NCI-H510A treated with DMSO at 0.1 percent for 48 hours (cell line): ENCODE results near the gene TIMELESS.
"Not testable (repeated sequence)": the region's sequence is repeated elsewhere in the genome, so short reads cannot be mapped to it uniquely, and the experiment has no call there.

Experiments used
- DNase-seq: peaks from one replicate; lab custom pipeline; 2025; lab: John Stamatoyannopoulos, UW

Gene TIMELESS, protein sequence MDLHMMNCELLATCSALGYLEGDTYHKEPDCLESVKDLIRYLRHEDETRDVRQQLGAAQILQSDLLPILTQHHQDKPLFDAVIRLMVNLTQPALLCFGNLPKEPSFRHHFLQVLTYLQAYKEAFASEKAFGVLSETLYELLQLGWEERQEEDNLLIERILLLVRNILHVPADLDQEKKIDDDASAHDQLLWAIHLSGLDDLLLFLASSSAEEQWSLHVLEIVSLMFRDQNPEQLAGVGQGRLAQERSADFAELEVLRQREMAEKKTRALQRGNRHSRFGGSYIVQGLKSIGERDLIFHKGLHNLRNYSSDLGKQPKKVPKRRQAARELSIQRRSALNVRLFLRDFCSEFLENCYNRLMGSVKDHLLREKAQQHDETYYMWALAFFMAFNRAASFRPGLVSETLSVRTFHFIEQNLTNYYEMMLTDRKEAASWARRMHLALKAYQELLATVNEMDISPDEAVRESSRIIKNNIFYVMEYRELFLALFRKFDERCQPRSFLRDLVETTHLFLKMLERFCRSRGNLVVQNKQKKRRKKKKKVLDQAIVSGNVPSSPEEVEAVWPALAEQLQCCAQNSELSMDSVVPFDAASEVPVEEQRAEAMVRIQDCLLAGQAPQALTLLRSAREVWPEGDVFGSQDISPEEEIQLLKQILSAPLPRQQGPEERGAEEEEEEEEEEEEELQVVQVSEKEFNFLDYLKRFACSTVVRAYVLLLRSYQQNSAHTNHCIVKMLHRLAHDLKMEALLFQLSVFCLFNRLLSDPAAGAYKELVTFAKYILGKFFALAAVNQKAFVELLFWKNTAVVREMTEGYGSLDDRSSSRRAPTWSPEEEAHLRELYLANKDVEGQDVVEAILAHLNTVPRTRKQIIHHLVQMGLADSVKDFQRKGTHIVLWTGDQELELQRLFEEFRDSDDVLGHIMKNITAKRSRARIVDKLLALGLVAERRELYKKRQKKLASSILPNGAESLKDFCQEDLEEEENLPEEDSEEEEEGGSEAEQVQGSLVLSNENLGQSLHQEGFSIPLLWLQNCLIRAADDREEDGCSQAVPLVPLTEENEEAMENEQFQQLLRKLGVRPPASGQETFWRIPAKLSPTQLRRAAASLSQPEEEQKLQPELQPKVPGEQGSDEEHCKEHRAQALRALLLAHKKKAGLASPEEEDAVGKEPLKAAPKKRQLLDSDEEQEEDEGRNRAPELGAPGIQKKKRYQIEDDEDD

DNA sequence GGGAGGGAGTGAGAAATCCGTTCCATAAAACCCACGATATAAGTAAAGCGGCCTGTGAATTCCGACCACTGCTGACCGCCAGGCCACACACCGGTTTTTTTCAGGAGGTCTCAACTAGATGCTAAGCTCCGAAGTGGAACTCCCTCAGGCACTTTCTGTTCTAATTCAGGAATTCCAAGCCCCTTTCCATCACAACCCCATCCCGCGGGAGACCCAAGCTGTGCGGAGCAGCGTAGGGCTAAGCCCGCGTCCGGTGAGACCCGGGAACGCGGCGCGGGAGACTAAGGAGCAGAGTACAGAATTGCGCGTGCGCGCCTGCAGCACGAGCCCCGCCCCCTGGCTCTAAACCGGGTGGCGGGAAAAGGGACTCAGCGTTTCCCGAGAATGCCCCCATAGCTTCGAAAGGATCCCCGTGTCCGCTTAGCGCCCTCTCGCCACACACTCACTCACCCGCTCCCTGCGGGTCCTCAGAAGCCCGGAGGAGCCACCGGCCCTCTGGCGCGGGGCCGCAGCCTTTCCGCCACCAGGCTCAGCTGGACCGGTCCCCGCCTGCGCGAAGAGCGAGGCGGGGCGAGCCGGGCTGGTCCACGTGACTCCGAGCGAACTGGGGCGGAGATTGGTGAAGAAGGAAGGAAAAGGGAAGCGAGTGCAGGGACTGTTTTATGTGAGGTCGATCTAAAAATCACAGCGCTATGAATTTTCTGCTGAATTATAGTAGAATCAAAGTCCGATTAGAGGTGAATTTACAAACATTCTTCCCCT is at the start of gene TIMELESS:
TIMELESS (minus strand) TSS at position 567 of the 762 bp plus-strand sequence. CDS start 15,256 bp downstream, outside the sequence.
- peak; percentile 96 for DNase-seq

DNA sequence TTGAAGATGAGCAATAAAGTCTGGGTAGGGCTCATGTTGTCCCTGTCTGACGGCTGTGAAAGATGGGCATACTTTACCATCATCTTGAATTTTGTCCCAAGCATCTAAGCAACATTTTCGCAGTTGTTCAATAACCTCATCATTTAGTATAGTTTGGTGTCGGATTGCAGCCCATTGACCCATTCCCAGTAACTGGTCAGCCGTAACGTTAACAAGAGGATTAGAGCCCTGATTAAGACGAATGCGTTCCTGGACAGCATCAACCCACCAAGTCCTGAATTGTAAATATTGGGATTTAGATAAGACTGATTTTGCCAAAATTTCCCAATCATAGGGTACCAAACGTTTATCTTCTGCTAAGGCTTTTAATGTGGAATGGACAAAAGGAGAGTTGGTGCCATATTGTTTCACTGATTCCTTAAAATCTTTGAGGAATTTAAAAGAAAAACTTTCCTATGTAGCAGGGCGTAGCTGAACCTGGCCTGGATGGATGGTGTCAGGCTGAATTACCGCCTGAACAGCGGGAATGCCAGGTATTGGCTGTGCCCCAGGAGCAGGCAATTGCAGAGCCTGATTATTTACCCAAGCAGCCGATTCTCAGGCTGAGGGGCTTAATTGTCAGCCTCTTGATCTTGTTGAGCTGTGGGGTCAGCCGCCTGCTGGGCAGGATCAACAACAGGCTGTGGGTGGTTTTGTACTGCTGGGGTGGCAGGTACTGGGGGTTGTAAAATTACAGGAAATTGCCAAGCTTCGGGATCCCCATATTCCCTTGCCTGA is 49.1 kb upstream of the TIMELESS start:
- DNase-seq: not testable (repeated sequence)

- not testable (repeated sequence) for DNase-seq
Measured at GRCh38 chr12:56496704-56497103, 47.5 kb upstream of the TIMELESS start.

DNA sequence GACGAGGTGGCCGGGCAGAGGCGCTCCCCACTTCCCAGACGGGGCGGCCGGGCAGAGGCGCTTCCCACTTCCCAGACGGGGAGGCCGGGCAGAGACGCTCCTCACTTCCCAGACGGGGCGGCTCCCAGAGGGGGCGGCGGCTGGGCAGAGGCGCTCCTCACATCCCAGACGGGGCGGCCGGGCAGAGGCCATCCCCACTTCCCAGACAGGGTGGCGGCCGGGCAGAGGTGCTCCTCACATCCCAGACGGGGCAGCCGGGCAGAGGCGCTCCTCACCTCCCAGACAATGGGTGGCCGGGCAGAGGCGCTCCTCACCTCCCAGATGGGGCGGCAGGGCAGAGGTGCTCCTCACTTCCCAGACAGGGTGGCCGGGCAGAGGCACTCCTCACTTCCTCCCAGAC is 45.3 kb upstream of the TIMELESS start:
- DNase-seq: not testable (repeated sequence)

DNA sequence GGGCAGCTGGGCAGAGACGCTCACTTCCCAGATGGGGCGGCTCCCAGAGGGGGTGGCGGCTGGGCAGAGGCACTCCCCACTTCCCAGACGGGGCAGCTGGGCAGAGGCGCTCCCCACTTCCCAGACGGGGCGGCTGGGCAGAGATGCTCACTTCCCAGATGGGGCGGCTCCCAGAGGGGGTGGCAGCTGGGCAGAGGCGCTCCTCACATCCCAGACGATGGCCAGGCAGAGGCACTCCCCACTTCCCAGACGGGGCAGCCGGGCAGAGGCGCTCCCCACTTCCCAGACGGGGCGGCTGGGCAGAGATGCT is 44.8 kb upstream of the TIMELESS start:
- not testable (repeated sequence) for DNase-seq

DNA sequence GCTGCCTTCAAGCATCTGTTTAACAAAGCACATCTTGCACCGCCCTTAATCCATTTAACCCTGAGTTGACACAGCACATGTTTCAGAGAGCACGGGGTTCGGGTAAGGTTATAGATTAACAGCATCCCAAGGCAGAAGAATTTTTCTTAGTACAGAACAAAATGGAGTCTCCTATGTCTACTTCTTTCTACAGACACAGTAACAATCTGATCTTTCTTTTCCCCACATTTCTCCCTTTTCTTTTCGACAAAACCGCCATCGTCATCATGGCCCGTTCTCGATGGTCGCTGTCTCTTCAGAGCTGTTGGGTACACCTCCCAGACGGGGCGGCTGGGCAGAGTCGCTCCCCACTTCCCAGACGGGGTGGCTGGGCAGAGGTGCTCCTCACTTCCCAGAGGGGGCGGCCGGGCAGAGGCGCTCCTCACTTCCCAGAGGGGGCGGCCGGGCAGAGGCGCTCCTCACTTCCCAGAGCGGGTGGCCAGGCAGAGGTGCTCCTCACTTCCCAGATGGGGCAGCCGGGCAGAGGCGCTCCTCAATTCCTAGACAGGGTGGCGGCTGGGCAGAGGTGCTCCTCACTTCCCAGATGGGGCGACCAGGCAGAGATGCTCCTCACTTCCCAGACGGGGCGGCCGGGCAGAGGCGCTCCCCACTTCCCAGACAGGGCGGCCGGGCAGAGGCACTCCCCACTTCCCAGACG is 44.3 kb upstream of the TIMELESS start:
- not testable (repeated sequence) for DNase-seq

- no peak for DNase-seq
Measured at GRCh38 chr12:56490360-56490759, 41.1 kb upstream of the TIMELESS start.

GRCh38 chr12:56488041-56488955 is 39.1 kb upstream of the TIMELESS start, which contains the start of gene GLS2:
Gene GLS2, minus strand, starts transcription at chr12:56488161. Its CDS starts 43 bp downstream, at chr12:56488118.
- DNase-seq: peak; percentile 98

DNA sequence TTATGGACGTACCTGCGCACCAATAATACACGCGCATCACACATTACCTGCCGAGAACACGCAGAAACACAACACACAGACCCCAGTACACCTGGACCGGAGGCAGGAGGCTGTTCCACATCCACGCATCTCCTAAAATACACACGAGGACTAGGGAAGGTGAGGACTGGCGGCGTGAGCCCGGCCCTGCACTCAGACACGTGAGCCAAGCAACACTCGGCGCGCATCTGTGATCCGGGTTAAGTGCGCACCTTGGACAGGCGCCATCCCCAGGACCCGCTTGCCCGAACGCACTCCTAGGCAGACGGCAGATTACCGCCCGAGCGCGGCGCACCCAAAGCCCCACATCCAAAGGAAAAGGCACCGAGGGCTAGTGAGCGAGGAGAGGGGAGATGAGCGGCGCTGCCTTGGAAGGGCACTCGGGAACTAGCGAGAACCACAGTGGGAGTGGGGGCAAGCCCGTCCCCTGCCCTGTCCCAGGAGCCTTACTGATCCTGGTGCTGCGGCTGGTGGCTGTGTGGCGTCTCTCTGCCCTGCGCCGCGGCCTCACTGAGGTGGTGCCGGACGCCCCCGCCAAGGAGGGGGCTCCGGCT is 38.3 kb upstream of the TIMELESS start:
- peak; percentile 47 for DNase-seq

DNA sequence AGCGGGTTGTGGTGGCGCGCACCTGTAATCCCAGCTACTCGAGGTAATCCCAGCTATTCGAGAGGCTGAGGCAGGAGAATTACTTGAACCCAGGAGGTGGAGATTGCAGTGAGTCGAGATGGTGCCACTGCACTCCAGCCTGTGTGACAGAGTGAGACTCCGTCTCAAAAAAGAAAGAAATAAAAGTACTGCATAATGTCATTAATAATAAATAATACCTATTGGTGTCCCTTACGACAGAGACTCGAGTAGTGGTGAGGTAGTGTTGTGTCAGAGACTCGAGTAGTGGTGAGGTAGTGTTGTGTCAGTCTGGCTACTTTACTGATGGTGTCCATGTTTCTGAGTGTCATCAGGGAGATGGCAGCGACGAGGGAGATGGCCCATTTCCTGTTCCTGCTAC is 37.5 kb upstream of the TIMELESS start:
- DNase-seq: no peak

DNA sequence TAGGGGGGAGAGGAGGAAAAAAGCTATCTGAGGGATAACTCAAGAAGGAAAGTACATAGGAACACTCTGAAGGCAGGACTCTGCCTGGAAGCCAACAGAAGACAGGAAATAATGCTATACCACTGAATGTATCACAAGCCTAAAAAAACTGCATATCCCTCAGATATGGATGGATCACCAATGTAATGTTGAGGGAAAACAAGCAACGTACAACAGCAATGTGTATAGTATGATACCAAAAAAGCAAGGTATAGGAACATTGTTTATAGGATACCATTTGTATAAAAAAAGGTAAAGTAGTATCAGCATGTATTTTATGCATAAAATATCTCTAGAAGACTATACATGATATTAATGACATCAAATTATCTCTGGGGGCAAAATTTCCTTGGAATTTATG is 35.3 kb upstream of the TIMELESS start:
- DNase-seq: no peak

- no peak for DNase-seq
Measured at GRCh38 chr12:56479625-56480024, 30.4 kb upstream of the TIMELESS start.

- DNase-seq: no peak
Measured at GRCh38 chr12:56477521-56478225, 28.4 kb upstream of the TIMELESS start.

DNA sequence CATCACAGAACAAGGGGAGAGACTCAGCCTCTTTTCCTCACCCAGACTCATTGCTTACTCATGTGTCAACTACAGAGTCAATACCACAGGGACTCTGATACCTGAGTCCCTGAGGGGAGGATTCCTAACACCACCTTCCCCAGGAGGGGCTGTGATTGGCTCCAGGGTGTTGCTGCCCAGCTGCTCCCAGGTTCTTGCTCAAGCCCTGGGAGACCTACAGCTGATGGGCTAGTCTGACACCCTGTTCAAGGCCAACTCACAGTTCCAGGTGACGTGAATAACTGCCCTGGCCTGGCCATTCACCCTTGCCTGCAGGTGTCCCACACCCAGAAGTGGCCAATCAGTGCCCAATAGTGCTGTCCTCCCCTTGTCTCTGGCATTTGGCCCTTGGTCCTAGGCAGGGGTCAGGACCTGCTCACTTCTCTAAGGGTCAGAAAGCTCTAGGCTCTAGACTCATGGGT is 27.8 kb upstream of the TIMELESS start:
- no peak for DNase-seq

DNA sequence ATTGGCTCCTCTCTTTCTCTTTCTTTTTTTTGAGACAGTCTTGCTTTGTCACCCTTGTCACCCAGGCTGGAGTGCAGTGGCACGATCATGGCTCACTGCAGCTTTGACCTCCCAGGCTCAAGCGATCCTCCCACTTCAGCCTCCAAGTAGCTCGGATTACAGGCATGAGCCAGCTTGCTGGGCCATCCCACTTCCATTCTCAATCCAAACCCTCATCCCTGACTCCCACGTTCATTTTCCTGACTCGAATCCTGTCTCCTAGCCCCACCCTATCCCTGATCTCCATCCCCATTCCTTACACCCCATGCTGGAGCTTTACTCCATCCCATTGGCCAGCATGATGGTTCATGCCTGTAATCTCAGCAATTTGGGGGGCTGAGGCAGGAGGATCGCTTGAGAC is 26.9 kb upstream of the TIMELESS start:
- DNase-seq: no peak

GRCh38 chr12:56474389-56474788 is 25.2 kb upstream of the TIMELESS start:
- no peak for DNase-seq

DNA sequence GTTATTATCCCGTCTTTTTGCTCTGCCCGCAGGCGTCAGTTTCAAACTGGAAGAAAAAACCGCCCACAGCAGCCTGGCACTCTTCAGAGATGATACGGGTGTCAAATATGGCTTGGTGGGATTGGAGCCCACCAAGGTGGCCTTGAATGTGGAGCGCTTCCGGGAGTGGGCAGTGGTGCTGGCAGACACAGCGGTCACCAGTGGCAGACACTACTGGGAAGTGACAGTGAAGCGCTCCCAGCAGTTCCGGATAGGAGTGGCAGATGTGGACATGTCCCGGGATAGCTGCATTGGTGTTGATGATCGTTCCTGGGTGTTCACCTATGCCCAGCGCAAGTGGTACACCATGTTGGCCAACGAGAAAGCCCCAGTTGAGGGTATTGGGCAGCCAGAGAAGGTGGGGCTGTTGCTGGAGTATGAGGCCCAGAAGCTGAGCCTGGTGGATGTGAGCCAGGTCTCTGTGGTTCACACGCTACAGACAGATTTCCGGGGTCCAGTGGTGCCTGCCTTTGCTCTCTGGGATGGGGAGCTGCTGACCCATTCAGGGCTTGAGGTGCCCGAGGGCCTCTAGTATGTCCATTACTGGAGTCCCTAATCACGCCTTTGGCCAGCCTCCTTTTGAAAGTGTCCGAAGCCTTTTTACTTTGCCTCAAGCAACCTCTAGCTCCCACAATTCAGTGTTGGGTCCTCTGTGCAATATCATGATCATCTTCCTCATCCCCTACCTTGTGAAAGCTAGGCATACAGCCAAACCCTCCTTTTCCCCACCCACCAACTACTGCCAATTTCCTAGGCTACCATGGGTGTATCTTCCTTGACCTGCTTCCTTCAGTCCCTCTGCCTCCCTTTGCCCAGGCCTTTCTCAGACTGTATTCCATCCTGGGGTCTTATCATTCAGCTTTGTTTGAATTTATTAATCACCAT is 20.0 kb upstream of the TIMELESS start:
- DNase-seq: peak; percentile 18
